Activated CD8-positive, alpha-beta memory T cell treated with anti-CD3 and anti-CD28 coated beads, Interleukin-2, amount 50 U/mL, for 48 hours (primary cell): ENCODE results near the gene KLK2.

Experiments used
- DNase-seq: peaks from one replicate; pipeline ENCODE4 v3.0.0-alpha.2; 2020

The KLK2 gene

GRCh38 chr19:50873056-50873455, at the start of gene KLK2:
TSS of gene KLK2 (plus strand) at chr19:50873439. CDS start at chr19:50873474, 35 bp downstream.
- DNase-seq = no peak

DNA sequence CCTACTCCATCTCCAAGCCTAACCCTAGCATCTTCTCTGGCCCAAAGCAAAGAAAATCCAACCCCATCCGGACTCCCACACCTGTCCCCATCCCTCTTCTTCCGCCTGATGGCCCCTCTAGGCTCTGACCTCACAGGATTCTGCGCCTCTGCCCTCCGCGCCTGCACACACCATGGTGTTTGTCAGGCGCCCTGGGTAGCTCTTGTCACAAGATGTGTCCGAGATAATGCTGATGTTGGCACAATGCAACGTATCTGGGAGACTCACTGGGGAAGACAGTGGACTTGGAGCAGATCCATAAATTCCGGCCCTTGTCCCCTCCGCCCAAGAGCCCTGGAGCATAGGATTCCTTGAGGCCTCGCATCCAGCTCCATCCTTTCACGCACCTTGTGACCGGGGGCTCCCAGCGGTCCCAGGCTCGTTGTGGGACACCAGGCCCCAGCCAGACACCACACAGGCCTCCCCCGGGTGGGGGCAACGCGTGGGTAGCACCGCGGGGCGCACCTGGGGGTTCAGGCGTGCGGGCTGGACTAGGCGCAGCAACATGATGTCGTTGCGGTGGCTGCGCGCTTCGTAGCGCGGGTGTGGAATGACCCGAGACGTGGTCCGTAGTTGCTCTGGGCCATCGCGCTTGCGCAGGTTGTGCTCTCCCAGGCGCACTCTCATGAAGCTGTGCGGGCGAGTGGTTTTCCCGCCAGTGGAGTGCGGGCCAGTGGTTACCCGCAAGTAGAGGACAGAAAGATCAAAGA, 46.6 kb upstream of the KLK2 start:
- DNase-seq = no peak

- no peak for DNase-seq
Measured at GRCh38 chr19:50827476-50827875, 45.8 kb upstream of the KLK2 start.

- DNase-seq = no peak
Measured at GRCh38 chr19:50829801-50830200, 43.4 kb upstream of the KLK2 start.

GRCh38 chr19:50830266-50831025, 42.8 kb upstream of the KLK2 start:
- no peak for DNase-seq

DNA sequence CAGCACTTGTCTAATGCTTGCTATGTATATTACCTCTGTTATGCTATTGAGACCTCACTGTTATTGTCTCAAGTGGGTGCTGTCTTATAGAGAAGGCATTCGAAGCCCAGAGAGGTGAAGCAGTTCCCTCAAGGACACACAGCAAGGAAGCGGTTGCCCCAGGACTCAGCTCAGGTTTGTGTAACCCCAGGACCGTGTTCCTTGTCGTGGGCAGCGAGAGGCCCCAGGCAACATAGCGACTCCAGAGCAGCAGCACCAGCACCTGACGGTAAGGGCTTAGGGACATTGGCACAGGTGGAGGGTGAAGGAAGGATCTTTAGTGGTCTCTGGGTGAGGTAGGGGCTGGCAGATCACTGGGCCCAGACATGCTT, 42.2 kb upstream of the KLK2 start:
- no peak for DNase-seq

DNA sequence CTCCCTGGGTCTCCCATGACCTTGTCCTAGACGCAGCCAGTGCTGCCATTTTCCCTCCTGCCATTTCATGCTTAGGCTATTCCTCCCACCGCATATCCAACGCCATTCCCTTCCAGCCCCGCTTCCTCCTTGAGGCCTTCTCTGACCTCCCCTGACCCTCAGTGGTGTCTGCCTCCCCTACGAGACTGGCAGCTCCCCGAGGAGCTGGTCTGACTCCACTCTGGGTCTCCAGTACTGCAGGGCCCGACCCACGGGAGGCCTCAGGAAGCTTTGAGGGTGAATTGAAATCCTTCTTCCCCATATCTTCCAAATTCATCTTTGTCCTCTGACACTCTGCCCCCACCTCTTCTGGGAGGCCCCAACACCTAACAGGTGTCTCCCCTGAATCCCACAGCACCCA, 40.6 kb upstream of the KLK2 start:
- DNase-seq = no peak

DNA sequence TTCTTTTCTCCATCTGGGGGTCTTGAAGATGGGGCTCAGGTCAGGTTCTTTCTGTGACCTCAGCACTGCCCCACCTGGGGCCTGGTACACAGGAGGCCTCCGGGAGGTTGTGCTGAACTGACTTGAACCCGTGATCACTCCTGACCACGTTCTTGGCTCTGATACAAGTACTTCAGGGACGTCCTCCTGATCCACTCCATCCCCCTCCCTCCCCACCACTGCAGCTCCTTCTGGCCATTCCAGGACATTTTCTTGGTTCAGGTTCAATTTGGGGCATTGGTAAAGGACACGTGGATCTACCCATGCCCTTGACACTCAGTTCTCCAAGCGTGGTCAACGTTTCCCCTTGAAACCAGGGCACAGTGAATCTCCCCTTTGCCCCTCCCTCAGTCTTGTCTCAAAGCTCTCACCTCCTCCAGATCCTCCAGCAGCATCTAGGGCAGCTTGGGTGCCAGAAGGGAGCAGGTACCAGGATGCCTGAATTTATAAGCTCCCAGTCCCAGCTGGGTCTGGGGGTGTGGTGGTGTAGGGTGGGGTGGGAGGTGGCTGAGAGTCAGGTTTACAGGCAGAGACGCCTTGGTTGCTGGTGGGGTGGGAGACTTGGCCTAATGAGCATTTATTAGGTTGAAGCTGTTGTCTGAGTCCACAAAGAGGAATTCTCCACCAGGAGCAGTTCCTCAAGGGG, 40.0 kb upstream of the KLK2 start, which contains the start of gene KLK15:
TSS of gene KLK15 (minus strand) at position 458 of the 685 bp plus-strand sequence. CDS start 2,082 bp downstream, outside the sequence.
- no peak for DNase-seq

DNA sequence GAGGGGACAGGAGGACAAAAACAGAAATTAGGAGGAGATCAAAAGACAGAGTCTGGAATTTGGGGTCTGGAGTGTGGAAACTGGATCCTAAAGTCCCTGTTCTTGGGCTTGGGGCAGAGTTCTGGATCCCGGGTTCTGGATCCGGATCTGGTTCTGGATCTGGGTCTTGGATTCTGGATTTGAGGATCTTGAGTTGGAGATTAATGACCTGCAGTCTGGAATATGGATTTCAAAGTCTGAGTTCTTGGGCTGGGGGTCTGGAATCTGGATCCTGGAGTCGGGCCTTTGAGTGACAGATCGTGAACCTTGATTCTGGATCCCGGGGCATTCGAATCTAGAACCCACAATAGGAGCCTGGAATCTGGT, 39.5 kb upstream of the KLK2 start:
- DNase-seq = no peak

- DNase-seq = no peak
Measured at GRCh38 chr19:50835103-50835784, 38.0 kb upstream of the KLK2 start.

DNA sequence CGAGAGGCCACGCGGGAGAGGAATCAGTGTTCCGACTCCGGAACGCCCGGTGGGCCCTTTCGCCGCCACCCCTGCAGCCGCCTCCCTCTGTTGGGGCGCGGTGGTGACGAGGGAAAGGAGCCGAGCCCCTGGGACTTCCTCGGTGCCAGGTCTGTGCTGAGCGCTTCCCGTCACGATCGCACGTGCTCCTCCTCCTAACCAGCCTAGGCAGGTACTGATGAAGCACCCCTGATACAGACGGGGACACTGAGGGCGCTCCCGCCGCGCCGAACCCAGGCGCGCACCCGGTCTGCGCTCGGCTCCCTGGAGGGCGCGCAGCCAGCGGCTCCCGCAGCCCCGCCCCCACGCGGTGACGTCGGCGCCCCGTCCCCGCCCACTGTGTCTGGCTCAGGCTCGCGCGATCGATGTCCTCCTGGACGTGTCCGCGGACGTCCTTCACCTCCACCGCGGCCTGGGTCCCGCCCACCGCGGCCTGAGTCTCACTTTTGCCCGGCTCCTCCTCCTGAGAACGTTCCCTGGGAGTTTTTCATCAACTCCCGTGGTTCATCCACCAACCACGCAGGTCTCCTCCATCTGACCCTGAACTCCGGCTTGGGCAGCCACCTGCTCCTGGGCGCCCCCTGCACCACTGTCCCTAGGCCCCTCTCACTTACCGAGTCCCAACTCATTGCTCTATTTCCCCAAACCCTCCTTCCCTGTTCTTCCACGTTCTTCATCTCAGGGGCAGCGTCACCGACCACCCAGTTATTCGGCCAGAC, 37.3 kb upstream of the KLK2 start:
- peak; percentile 93 for DNase-seq

DNA sequence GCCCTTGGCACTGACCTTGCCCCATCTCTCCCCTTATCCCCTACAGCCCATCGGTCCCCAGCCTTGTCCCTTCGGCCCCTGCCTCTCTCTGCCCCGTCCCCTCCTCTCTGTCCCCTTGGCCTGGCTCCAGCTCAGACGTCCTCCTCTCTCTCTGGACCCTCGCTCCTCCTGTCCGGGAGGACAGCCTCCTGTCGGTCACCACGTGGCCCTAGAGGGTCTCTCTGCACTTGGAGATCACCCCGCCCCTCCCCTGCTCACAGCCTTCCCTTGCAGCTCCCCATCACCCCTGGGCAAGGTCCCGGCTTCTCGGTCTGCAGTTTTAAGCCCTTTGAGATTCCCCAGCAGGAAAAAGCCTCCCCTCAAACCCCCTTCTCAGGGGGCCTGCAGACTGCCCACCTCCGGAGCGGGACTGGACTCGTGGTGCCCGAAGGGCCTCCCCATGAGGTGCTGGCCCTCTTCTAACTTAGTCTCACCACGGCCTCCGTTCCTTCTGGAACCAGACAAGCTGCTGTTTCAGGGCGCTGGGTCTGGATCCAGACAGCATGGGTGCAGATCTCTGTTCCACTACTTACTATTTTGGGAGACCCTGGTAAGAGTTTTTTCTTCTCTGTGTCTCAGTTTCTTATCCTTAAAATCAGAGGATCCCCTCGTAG, 36.6 kb upstream of the KLK2 start:
- DNase-seq = no peak

DNA sequence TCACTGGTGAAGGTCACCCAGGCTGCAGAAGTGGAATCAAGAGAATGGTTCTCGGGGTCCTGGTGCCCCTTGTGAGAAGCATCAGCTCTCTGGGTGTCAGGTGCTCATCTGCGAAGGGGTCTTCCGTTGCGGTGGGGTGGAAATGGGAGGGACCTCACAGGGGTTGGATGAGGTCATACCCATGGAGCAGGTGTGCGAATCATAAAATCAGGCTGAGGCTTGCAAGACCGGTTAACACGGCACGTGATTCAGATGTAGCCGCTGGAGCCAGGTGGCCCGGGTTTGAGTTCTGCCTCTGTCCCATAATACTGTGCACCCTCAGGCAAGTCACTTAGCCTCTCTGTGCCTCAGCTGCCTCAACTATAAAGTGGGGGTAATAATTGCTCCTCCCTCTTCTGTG, 35.9 kb upstream of the KLK2 start:
- DNase-seq = no peak

DNA sequence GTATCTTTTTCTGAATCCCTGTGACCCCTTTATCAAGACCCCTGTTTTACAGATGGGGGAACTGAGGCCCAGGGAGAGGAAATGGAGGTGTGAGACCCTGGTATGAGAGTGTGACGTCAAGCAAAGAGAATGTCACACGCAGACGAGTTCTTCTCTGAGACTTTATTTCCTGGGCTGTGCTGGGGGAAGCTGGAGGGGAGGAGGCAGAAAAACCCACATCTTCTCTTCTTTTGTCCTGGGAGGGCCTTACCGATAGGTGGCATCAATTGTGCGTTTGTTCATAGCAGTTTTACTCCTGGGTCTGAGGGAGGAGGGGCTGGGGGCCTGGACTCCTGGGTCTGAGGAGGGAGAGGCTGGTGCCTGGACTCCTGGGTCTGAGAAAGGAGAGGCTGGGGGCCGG, 35.0 kb upstream of the KLK2 start:
- no peak for DNase-seq

DNA sequence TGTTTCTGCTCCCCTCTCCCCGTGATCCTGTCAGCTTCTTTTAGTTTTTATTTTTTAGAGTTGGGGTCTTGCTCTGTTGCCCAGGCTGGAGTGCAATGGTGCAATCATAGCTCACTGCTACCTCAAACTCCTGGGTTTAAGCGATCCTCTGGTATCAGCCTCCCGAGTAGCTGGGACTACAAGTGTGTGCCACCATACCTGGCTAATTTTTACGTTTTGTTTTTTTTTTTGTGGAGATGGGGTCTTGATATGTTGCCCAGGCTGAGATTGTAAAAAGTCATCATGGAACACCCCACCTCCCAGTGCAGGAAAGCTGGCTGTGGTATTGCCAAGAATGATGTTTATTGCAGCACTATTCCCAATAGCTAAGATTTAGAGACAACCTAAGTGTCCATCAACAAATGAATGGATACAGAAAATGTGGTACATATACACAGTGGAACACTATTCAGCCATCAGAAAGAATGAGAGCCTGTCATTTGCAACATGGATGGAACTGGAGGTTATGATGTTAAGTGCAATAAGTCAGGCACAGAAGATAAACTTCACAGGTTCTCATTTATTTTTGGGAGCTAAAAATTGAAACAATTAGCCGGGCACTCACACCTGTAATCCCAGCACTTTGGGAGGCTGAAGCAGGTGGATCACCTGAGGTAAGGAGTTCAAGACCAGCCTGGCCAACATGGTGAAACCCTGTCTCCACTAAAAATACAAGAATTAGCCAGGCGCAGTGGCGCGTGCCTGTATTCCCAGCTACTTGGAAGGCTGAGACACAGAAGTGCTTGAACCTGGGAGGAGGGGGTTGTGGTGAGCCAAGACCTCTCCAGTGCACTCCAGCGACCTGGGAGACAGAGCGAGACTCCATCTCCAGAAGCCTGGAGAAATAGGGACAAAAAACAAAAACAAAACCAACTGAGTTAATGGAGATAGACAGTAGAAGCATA, 33.3 kb upstream of the KLK2 start:
- no peak for DNase-seq

GRCh38 chr19:50842130-50842529, 31.1 kb upstream of the KLK2 start:
- DNase-seq = no peak

- no peak for DNase-seq
Measured at GRCh38 chr19:50843205-50843604, 30.0 kb upstream of the KLK2 start.

- no peak for DNase-seq
Measured at GRCh38 chr19:50843701-50844221, 29.5 kb upstream of the KLK2 start.

DNA sequence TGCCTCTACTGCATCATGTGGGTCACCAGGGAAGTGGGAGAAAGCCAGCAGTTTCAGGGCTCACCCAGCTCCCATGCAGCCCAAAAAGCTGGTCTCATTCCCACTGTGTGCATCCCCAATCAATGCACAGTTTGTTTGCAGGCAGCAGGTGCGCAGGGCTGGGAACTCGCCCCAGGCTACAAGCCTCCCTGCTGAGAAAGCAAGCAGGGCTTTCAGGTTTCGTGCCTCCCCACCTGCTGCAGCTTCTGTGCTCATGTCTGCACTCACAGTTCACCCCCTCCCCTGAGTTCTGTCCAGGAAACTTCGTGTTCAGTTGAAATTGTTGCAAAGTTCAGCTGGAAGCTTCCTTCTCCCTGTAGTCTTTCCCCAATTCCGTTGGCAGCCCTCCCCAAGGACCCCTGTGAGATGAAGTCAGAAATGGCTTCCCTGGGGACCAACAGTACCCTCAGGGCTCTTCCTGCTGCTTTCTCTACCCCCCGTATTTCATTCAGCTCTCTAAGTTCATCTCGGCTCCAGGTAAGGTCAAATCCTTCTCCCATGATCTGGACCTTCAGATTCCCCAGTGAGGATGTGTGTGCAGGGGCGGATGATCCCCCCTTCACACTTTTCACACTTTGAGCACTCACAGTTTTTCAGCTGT, 28.8 kb upstream of the KLK2 start:
- DNase-seq = no peak

- no peak for DNase-seq
Measured at GRCh38 chr19:50850738-50851137, 22.5 kb upstream of the KLK2 start.
